GM12801 (cell line): ENCODE results near the gene SPAAR.

ENCODE experiments used
- CTCF ChIP-seq: IDR thresholded peaks from one replicate; pipeline ENCODE4 v1.5.1; 2011; ENCODE audit warnings: control low read depth; ENCODE audit not compliant: insufficient read length; ENCODE audit errors: extremely low read depth

Gene SPAAR

GRCh38 chr9:35919212-35920008 is 10.1 kb downstream of the SPAAR start:
- no peak for TF ChIP-seq CTCF

- no peak for TF ChIP-seq CTCF
These were observed 10.8 kb downstream of the SPAAR start for GRCh38 chr9:35920051-35920620.

GRCh38 chr9:35923598-35923926 is 14.3 kb downstream of the SPAAR start:
- no peak for TF ChIP-seq CTCF

- no peak for TF ChIP-seq CTCF
These were observed 14.9 kb downstream of the SPAAR start for GRCh38 chr9:35923927-35924763.

GRCh38 chr9:35928591-35929452 is 19.5 kb downstream of the SPAAR start:
- TF ChIP-seq CTCF, result no peak

GRCh38 chr9:35929453-35929718 is 20.1 kb downstream of the SPAAR start:
- no peak for TF ChIP-seq CTCF

GRCh38 chr9:35930521-35930920 is 21.2 kb downstream of the SPAAR start:
- no peak for TF ChIP-seq CTCF
